ENCODE data around the gene PUS7L. TPM values are rescaled to one million over a fixed set of nuclear protein-coding genes. Genes with fewer than 3 reads are reported as not detected.
"Not testable (repeated sequence)": the region's sequence is repeated elsewhere in the genome, so short reads cannot be mapped to it uniquely, and the experiment has no call there.

PUS7L gene
- total RNA-seq, 1 donor from 2014 or later: 2.4 TPM

DNA sequence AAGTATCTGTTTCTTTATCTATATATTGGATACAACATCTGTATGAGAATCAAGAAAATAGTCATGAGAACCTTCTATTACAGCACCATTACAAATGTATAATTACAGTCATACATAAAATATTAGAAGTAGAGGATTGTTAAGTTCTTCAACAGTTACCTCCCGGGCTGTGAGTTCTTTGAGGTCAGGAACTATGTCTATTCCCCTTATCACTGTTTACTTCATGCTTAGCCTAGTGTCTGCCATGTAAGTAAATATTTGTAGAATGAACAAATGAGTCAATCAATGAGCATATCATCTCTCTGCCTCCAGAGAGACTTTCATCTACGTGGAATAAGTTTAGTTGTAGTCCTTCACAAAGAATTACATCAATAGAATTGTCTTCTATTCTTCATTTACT lies 47.2 kb downstream of the PUS7L start:
- Histone ChIP-seq H3K36me3 (no peaks in the 10 kb centered on the region), H3K4me1 (no peaks in the 10 kb centered on the region), H3K9me3 (no peaks in the 10 kb centered on the region), H3K4me3 (no peak overlapping the region), H3K27me3 (no peaks in the 10 kb centered on the region), H3K27ac (no peak overlapping the region)
- intact Hi-C loops (cut with DNase I): no loop called here
- DNase-seq (ENCODE audit: low spot score in 2 of 2): no peak
- no peak for TF ChIP-seq CTCF (IDR thresholded peaks at IDR 0.05)

GRCh38 chr12:43703772-43704171 lies 54.8 kb downstream of the PUS7L start:
- intact Hi-C loops (cut with DNase I); H3K9me3 ChIP-seq; H3K4me3 ChIP-seq; DNase-seq (ENCODE audit: low spot score in 2 of 2); H3K27me3 ChIP-seq; H3K4me1 ChIP-seq; H3K36me3 ChIP-seq; H3K27ac ChIP-seq: not testable (repeated sequence)

- H3K4me3 ChIP-seq; H3K9me3 ChIP-seq; H3K27me3 ChIP-seq; H3K27ac ChIP-seq; DNase-seq (ENCODE audit: low spot score in 2 of 2); H3K36me3 ChIP-seq; H3K4me1 ChIP-seq; intact Hi-C loops (cut with DNase I): not testable (repeated sequence)
Observed at GRCh38 chr12:43701194-43701593, 57.4 kb downstream of the PUS7L start.

DNA sequence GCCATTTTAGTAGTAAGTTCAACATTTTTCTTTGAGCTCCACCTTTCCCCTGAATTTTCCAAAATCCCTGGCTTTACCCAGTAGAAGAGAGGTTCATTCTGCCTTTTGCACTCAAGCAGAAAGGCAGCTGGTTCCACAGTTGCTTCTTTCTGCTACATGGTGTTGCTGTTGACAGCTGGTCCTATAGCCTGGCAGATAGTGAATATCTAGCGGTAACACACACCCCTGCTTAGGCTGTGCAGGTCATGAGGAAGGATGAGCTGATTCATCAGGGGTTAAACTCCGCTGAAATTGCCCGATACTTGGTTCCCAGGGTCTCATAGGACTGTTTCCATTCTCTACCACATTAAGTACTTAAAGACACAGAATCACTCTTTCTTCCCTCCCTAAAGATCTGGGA lies 62.4 kb downstream of the PUS7L start:
- Histone ChIP-seq H3K9me3 (no peaks in the 10 kb centered on the region), H3K4me3 (no peak overlapping the region), H3K27me3 (no peaks in the 10 kb centered on the region), H3K27ac (no peak overlapping the region), H3K36me3 (no peaks in the 10 kb centered on the region), H3K4me1 (no peaks in the 10 kb centered on the region)
- no peak for DNase-seq (ENCODE audit: low spot score in 2 of 2)
- TF ChIP-seq CTCF (IDR thresholded peaks at IDR 0.05): no peak
- intact Hi-C loops (cut with DNase I): no loop called here

DNA sequence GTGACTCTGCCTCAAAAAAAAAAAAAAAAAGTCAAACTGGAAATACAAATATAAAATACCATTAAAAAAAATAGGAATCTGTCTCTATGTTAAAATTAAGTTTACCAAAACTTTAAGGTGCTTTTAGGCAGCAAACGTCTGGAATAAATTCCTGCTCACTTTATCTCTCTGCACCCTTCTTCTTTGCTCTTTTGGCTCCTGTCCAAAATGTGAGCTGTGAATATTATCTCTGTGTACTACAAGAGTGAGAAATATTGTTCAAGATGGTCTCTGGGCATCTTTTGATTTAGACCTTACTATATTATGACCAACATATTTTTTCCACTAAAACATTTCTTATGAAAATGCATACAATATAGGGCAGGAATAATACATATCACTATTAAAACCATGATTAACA lies 63.7 kb downstream of the PUS7L start:
- no peaks in the 10 kb centered on the region for H3K36me3 ChIP-seq
- H3K4me3 ChIP-seq: no peak overlapping the region
- no peaks in the 10 kb centered on the region for H3K27me3 ChIP-seq
- H3K9me3 ChIP-seq: no peaks in the 10 kb centered on the region
- TF ChIP-seq CTCF (IDR thresholded peaks at IDR 0.05): no peak
- no peaks in the 10 kb centered on the region for H3K4me1 ChIP-seq
- intact Hi-C loops (cut with DNase I): no loop called here
- no peak overlapping the region for H3K27ac ChIP-seq
- no peak for DNase-seq (ENCODE audit: low spot score in 2 of 2)

GRCh38 chr12:43692064-43692463 lies 66.5 kb downstream of the PUS7L start:
- Histone ChIP-seq H3K27ac (no peak overlapping the region), H3K4me3 (no peak overlapping the region), H3K27me3 (no peaks in the 10 kb centered on the region), H3K4me1 (no peaks in the 10 kb centered on the region), H3K9me3 (no peaks in the 10 kb centered on the region), H3K36me3 (no peaks in the 10 kb centered on the region)
- intact Hi-C loops (cut with DNase I): no loop called here
- TF ChIP-seq CTCF (IDR thresholded peaks at IDR 0.05): no peak
- no peak for DNase-seq (ENCODE audit: low spot score in 2 of 2)

- H3K27ac ChIP-seq; H3K9me3 ChIP-seq; H3K4me1 ChIP-seq; H3K27me3 ChIP-seq; DNase-seq (ENCODE audit: low spot score in 2 of 2); H3K4me3 ChIP-seq; H3K36me3 ChIP-seq; intact Hi-C loops (cut with DNase I): not testable (repeated sequence)
Observed at GRCh38 chr12:43685491-43685890, 73.1 kb downstream of the PUS7L start.

Data from ascending aorta (tissue), 2 donors.